ENCODE data around the gene XBP1. TPM values are rescaled to one million over a fixed set of nuclear protein-coding genes. Genes with fewer than 3 reads are reported as not detected.

XBP1 gene
- total and polyA plus RNA-seq, 2 donors (not counting 1 experiment from before 2014, with no cell fraction given): 16.8 to 69.8 TPM

- H3K4me2 ChIP-seq (replicated peaks; ENCODE audit: low read depth, low read length, poor library complexity, severe bottlenecking): peak overlapping the region; percentile 88
- H2AFZ ChIP-seq (ENCODE audit: insufficient read depth, low read depth, low read length, poor library complexity, severe bottlenecking): peak overlapping the region; percentile 82
- H3K9ac ChIP-seq (ENCODE audit: low read length): peak overlapping the region; percentile 99
- peaks cover 29% of the 10 kb centered on the region for H3K79me2 ChIP-seq (ENCODE audit: control insufficient read depth, insufficient read depth, low read length)
- Mint-ChIP-seq H3K27ac (peak overlapping the region; percentile 96), H3K9me3 (ENCODE audit: insufficient read depth) (no peaks in the 10 kb centered on the region), H3K27me3 (no peaks in the 10 kb centered on the region), H3K4me1 (peaks cover 51% of the 10 kb centered on the region), H3K4me3 (peak overlapping the region; percentile 98)
- intact Hi-C loops (cut with micrococcal nuclease): loop anchor here (1.0 to 5.0 kb wide), 4 partner anchors 27 to 1468 kb away; partner anchors contain the start of genes CCDC117, HSCB, OSM and ZNRF3
- CTCF ChIA-PET: interaction anchor here (0.9 to 2.4 kb wide), 6 partner anchors 10 to 58 kb away, joined by 3 to 13 read pairs (median 3); partner anchors contain the start of genes CCDC117, CHEK2 and HSCB
- H3K27ac ChIP-seq (ENCODE audit: low read length in 2 of 2): peak overlapping the region; percentile 63 to 96
- no peaks in the 10 kb centered on the region for H4K20me1 ChIP-seq (ENCODE audit: control insufficient read depth, insufficient read depth, low read length, poor library complexity, severe bottlenecking)
- H3K4me3 ChIP-seq (ENCODE audit: control extremely low read depth in 1 of 5, extremely low read depth in 1 of 5, insufficient read depth in 1 of 5, low read depth in 2 of 5, low read length in 4 of 5): peak overlapping the region; percentile 71 to 98 (median 90)
- peaks cover 27 to 40% of the 10 kb centered on the region in 2 donors for H3K4me1 ChIP-seq (ENCODE audit: control insufficient read depth in 2 of 2, insufficient read depth in 2 of 2, low read length in 2 of 2)
- TF ChIP-seq EZH2 (IDR thresholded peaks at IDR 0.05; ENCODE audit: borderline replicate concordance, insufficient read depth, low read depth, low read length, poor library complexity, severe bottlenecking) (no peak), CTCF (IDR thresholded peaks at IDR 0.05) (no peak)
- WGBS (ENCODE audit: insufficient coverage): under 1% methylated on average over 30 of the region's 31 CpGs
- POLR2A ChIA-PET: interaction anchor here (1.2 to 1.6 kb wide), 3 partner anchors 9 to 14 kb away, joined by 3 to 8 read pairs (median 5); no protein-coding TSS in a partner anchor
- H3K9me3 ChIP-seq (ENCODE audit: control extremely low read depth in 1 of 3, control insufficient read depth in 2 of 3, insufficient read depth in 1 of 3, low read length in 2 of 3): no peaks in the 10 kb centered on the region
- peak; percentile 29 for ATAC-seq (ENCODE audit: low read depth)
- H3K36me3 ChIP-seq (replicated peaks in 1 of 2; ENCODE audit: control extremely low read depth in 1 of 2, control insufficient read depth in 1 of 2, extremely low read depth in 1 of 2, insufficient read depth in 2 of 2, low read length in 1 of 2): peaks cover 8 to 22% of the 10 kb centered on the region in 2 experiments
- H3K27me3 ChIP-seq (replicated peaks in 1 of 4; ENCODE audit: control extremely low read depth in 1 of 4, control insufficient read depth in 3 of 4, insufficient read depth in 4 of 4, low read length in 3 of 4): no peaks in the 10 kb centered on the region
- no peak for DNase-seq
Measured at GRCh38 chr22:28799606-28800307, 612 bp downstream of the XBP1 start.

All from B cell (primary cell).